ENCODE results near the gene C10orf95.

C10orf95 gene

GRCh38 chr10:102400076-102400475 is 51.3 kb downstream of the C10orf95 start:
- DNase-seq, result peak; percentile 23
